CD4-positive, alpha-beta T cell treated with Interleukin-21 for 1 hour (primary cell): Measurements from ENCODE around the gene IAH1.

ENCODE experiments used
- DNase-seq: peaks from one replicate; pipeline ENCODE4 v3.0.0-alpha.2; 2020

IAH1 gene, protein sequence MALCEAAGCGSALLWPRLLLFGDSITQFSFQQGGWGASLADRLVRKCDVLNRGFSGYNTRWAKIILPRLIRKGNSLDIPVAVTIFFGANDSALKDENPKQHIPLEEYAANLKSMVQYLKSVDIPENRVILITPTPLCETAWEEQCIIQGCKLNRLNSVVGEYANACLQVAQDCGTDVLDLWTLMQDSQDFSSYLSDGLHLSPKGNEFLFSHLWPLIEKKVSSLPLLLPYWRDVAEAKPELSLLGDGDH

DNA sequence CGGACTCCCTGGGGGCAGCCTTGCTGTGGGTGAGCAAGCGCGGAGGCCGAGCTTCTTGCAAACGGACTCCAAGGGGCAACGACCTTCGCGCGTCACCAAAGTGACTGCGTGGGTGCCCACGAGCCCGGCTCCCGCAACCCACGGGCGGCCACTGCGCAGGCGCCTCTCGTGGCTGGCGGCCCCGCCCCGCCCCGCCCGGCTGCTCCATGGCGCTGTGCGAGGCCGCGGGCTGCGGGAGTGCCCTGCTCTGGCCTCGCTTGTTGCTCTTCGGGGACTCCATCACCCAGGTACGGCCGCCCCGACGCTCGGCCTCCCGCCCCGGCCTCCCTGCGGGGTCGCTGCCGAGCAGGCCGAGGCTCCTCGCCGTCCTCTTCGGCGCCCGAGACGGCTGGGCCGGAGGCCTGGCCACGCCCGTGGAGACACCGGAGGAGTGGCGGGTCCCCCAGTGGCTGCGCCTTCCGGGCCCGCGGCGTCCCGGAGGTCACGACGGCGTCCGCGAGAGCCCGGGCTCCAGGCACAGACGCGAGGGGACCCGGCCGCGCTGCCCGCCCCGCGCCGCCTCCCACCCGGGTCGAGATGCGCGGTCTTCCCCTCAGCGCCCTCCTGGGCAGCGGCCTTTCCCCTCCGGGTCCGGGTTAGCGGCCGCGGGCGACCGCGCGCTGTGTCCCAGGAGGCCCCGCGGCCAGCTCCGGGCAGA lies at the start of gene IAH1:
TSS of gene IAH1 (plus strand) at position 191 of the 697 bp plus-strand sequence. CDS start at position 207, 16 bp downstream.
- DNase-seq = peak; percentile 81

DNA sequence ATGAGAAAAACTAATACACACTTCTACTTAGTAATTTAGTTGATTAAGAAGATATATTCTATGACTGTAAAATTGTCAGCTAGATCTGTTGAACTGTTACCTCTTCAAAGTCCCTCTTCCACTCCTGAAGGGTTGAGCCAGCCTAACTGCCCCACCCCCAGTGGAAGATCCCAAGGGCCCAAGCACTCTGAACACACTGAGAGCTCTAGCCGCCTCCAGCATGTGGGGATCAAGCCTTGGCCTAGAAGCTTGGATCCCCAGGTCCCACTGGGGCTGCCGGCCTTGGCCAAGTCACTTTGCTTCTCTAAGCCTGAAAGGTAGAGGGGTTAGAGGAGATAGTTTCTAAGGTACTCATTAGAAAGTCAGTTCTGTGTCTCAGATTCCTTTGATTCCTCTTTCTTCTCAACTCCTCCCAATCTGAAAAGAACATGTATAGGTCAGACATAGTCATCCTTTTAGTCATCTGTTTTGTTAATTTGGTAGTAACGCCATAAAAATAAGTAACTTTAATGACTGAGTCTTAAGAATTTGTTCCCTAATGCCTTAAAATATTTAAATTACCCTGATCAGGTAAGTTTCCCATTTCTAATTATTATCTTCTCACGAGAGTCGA lies 45.3 kb upstream of the IAH1 start:
- no peak for DNase-seq

DNA sequence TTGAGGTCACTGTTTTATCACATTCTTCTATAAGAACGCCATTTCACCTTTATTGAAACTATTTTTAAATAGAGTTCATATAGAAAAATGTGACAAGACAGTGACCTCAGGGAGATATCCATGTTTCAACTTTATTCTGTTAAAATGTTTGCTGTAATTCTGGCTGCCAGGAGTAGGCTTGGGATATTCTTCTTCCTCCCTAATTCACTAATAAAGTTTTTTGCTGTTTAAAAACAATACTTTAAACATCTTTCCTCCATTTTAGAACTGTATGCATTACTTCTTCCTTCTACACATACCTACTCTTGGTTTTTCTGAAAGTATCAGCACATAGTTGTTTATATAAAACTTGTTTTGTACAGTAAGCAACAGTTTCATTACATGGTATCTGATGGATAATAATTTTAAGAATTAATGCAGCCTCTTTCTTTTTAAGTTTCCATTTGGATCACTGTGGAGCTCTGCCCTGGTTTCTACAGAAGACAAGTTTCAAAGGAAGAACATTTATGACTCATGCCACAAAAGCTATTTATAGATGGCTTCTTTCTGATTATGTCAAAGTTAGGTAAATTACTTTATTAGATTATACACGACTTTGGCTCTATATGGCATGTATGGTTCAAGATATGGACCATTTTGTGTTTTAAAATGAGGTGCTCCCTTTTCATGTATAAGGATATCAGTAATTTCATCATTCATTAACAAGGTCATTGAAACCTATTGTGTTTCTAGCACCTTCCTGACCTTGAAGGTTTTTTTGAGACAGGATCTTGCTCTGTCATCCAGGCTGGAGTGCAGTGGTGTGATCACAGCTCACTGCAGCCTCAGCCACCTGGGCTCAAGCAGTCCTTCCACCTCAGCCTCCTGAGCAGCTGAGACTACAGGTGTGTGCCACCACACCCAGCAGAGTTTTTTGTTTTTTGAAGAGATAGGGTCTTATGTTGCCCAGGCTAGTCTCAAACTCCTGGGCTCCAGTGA lies 43.7 kb upstream of the IAH1 start:
- DNase-seq = no peak

DNA sequence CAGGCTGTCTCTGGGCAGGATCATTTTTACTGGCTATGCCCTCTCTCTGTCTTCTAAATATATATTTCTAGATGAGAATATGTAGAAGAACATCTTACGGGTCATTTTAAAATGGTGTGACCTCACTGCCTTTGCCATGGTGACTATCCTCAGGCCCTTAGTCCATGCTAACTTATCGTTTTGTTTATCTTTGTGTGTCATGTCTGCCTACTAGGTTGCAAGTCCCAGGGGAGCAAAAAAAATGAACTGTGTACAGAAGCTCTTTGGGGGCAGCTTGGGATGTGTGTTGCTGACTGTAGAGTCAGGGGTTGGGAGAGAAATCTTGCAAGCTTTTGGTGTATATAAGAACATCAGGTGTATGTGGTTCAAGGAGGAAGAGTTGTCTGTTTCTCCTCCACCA lies 39.9 kb upstream of the IAH1 start:
- no peak for DNase-seq

DNA sequence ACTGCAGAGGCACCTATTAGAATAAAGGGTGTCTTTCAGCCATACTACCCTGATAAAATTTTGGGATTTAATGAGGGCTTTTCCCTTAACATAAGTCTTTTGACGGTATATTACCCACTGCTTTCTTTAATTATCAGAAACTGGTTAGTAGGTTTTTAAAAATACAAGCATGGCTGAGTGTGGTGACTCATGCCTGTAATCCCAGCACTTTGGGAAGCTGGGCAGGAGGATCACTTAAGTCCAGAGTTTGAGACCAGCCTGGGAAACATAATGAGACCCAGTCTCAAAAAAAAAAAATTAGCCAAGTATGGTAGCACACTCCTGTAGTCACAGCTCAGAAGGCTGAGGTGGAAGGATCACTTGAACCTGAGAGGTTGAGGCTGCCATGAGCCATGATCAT lies 34.8 kb upstream of the IAH1 start:
- no peak for DNase-seq

DNA sequence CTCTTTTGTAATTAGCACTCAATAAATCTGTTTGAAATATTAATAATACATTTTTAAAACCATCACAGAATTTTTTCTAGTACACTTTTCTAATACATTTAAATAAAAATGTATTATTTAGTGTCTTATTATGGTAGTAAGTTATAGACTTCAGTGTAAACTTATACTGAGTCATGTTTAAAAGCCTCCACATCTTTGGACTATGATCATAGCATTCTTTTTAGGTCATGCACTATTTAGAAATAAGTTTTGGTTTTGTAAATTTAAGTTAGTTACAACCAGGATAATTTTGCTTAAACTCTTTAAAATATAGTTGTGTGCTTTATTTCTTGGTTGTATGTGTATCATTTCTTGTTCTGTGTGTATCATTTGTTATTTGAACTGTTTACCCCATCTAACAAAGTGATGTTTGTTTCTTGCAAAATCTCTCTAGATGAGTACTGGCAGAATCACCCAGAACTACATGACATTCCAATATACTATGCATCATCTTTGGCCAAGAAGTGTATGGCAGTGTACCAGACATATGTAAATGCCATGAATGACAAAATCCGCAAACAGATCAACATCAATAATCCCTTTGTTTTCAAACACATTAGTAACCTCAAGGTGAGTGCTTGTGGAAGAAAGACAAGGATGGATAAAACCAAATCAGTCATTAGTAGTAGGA lies 34.2 kb upstream of the IAH1 start:
- DNase-seq = no peak

DNA sequence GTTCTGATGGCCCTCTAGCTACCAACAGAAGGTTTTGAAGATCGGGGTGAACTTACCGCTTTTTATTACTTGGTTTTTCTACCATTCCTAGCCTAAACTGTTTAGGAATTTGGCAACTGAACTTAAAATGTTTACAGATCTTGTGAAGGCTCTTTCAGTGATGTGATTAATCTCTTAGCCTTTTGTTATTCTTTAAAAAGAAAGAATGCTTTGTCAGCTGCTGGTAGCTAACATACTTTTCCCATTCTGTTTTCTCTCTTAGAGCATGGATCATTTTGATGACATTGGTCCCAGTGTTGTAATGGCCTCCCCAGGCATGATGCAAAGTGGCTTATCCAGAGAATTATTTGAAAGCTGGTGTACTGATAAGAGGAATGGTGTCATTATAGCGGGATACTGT lies 32.8 kb upstream of the IAH1 start:
- DNase-seq = no peak

DNA sequence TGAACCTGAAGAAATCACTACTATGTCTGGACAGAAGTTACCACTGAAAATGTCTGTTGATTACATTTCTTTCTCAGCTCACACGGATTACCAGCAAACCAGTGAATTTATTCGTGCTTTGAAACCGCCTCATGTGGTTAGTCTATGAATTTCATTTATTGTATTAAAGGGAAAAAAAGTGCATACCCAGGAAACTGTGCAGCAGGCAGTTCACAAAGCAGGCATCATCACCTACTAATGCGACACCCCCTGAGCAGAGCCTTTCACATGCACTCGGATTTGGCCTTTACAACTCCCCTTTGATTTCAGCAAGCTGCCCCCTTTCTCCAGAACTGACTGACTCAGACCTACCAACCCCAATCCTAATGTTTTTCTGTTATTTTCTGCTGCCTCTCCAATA lies 30.8 kb upstream of the IAH1 start:
- DNase-seq = no peak

DNA sequence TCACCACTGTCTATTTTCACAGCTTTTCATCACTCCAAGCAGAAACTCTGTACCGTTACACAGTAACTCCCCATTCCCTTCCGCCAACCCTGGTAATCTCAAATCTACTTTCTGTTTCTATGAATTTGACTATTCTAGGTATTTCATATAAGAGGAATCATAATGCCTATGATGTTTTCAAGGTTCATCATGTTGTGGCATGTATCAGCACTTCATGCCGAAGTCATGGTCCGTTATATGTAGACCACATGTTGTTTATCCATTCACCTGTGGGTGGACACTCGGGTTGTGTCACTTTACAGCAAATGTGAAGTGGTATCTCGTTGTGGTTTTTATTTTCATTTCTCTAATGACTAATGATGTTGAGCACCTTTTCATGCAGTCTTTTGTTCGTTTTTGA lies 29.3 kb upstream of the IAH1 start:
- no peak for DNase-seq

DNA sequence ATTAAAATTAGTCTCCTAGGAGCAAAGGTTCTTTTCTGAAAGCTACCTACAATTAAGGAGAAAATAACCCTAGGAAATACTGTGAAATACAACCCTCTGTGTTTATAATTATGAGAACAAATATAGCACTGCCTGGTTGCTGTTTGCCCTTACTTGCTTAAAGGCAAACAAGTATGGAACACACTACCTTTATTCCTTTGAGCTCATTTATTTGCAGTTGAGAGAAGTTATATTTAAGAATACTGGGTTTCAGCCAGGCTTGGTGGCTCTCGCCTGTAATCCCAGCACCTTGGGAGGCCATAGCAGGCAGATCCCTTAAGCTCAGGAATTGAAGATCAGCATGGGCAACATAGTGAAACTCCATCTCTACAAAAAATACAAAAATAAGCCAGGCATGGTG lies 23.1 kb upstream of the IAH1 start:
- no peak for DNase-seq

DNA sequence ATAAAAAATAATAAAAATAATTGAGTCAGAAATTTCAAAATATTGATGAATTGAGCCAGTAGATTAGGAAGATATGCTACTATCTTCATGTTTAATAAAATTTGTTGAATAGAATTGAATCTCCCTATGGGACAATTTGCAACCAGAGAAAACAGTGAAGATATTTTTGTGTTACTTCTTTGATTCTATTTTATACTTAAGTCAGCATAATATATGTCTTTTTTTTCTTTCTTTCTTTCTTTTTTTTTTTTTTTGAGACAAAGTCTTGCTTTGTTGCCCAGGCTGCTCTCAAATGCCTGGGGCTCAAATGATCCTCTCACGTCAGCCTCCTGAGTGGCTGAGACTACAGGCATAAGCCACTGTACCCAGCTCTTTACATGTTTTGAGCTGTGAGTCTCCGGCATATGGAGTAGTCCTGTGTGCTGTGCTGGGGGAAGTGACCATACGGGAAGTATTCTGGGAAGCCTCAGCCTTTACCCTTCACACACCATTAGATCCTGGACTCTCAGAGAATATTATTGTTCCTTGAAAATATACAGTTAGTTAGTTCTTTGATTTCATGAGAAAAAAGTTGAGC lies 13.8 kb upstream of the IAH1 start:
- no peak for DNase-seq

DNA sequence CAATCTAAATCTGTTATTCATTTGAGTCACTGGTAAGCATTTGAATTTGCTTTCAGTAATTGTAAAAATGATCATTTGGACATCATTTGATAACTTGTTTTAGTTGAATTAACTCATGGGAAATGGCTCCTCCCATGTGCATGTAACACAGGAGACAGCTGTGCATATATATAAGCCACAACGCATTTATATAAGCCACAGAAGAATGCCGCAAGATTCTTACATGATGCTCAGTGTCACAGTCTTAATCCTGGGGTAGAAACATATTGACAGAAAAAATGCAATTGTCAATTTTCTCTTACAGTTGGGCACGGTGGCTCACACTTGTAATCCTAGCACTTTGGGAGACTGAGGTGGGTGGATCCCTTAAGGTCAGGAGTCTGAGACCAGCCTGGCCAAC lies 13.3 kb upstream of the IAH1 start:
- no peak for DNase-seq

DNA sequence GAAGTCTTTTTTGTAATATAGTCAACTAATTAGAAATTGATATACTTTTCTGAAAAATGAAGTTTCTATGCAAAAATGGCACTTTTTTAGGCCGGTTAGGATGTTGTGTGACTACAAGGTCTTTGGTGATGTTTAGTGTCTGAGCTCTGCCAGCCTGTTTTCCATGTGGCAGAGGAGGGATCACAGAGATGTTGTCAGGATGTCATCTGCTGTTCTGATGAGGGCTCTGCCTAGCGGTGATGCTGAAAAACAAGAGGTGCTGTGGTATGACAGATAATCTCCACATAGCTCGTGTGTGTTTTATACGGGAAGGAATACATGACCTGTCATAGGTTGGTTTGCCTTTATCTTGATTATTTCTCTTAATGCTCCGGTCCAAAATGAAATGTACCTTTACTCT lies 12.0 kb upstream of the IAH1 start:
- no peak for DNase-seq

DNA sequence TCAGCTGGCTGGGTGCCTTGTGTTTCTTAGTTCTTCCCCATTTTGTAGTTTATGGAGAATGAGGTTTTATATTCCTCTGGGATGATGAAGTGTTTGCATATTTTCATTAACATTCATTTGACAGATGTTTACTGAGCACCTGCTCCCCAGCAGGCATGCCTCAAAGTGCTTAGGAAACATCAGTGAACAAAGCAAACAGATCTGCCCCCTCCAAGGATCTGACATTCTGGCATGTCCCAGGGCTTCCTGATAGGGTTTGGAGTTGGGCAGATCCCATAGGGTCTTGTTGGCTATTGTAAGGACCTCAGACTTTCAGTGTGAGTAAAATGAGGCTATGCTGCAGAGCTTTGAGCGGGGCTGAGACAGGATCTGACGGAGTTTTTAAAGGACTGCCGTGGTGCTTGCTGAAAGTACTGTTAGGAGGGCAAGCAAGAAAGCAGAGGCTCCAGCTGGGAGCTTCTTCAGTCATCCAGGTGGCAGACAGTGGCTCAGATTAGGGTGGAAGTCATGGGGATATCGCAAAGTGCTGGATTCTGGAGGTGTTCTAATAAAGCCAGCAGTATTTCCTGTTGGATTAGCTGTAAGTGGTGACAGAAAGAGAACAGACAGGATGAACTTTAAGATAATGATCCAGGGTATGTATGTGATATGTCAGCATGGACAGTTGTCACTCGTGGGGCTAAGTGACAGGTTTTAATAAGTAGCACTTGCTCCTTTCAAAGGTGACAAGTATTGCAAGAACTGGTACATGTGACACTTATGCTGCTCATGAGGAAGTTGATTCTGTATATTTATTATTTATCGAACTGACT lies 11.3 kb upstream of the IAH1 start:
- DNase-seq = no peak

DNA sequence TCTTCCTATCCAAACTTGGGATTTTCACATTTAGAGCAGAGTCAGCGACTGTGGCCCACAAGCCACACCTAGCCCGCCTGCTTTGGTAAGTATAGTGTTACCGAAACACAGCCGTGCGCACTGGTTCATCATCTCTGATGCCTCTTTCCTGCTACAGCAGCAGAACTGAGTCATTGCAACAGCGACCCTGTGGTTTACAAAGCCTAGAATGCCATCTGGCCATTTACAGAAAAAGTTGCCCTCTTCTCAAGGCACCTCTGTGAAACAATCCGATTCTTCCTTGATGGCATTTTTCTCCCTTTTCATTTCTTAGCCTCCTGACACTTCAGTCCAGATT lies 10.7 kb upstream of the IAH1 start:
- DNase-seq = no peak

DNA sequence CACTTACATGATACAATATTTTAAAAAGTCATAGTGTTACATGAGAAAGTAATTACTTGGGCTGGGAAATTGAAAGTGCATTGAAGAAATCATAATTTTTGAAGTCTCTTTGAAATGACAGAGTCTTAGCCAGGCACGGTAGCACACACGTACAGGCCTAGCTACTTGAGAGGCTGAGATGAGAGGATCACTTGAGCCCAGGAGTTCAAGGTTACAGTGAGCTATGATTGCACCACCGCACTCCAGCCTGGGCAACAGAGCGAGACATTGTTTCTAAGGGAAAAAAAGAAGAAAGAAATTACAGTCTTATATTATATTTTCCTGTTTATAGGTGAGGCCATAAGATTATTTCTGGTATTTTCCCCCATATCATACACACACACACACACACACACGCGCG lies 9.2 kb upstream of the IAH1 start:
- no peak for DNase-seq

DNA sequence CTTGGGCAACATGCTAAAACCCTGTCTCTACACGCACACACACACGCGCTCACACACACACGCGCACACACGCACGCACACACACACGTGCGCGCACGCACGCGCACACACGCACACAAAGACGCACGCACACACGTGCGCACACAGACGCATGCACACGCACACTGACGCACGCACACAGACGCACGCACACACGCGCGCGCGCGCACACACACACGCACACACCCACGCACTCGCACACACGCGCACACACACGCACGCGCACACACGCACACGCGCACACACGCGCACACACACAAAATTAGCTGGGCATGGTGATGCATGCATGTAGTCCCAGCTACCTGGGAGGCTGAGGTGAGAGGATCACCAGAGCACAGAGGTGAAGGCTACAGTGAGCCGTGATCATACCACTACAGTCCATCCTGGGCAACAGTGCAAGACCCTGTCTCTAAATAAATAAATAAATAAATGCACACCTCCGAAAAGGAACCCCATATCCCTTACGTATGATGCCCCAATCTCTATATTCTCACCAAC lies 8.1 kb upstream of the IAH1 start:
- DNase-seq = no peak

DNA sequence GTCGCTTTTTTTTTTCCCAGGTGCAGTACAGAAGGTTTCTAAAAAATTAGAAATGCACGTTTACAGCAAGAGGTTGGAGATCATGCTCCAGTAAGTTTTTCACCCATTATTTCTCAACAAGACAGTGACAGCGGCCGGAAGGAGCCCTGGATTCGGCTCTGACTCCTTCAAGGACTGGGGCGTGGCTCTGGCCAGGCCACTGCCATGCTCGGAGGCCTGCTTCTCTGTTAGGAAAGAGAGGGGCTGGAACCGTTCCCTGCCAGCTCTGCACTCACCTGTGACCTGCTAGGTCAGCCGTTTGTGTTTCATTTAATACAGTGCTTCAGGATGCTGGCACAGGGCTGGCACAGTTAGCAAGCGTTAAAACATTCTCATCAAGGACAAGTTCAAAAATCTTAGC lies 6.7 kb upstream of the IAH1 start:
- DNase-seq = no peak

DNA sequence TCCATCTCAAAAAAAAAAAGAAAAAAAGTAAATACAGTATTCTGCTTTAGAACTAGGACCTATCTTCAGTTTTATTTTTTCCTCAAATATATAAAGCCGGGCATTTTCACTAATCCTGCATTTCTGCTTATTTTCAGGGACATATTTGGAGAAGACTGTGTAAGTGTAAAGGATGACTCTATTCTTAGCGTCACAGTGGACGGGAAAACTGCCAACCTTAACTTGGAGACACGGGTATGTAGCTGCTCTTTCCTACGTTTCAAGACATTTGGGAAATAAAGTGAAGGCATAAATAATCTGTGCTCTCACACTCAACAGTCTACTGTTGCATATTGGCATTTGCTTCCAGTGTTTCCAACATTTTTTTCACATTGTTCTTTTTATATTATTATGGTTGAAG lies 3.1 kb upstream of the IAH1 start:
- no peak for DNase-seq

DNA sequence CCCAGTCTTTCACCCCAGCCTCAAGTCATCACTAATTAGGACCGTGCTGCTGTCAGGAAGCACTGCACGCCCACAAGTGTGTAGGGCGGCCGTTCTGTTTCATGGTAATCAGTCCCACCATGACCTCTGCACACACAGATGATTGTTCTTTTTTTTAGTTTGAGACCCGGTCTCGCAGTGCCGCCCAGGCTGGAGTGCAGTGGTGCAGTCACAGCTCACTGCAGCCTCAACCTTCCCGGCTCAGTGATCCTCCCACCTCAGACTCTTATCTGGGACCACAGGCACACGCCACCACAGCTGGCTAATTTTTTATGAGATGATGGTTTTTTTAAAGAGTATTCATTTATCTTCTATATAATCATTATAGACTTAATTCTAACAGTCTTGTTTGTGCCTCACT lies 1.8 kb upstream of the IAH1 start:
- no peak for DNase-seq

DNA sequence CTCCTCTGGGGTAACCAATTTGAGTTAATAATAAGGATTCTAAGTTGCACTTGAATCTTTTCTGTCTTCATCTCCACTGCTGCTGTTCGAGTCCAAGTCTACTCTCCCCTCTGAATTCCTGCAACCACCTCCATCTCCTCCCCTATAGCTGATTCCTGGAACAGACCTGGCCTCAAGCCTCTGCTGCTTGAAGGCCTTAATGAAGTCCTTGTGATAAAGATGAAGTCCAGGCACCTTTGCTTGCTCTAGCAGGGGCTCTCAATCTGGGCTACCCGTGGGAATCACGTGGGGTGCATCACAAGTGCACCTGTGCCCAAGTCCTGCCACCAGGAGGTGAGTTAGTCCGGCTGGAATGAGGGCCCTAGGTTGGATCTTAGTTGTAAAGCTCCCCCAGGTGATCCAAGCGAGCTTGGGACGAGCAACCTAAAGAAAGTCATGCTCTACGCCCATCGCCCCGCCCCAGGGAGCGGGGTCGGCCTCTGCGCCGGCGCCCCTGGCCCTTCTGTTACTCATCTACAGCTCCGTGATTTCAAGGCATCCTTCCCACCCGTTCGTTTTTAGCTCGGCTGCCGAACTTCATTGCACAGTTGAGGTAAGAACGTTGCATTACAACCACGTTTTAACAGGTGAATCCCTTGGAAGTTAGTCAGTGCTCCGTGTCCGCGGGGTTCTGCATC lies 905 bp upstream of the IAH1 start:
- peak; percentile 24 for DNase-seq
